Suppressor macrophage treated with lipopolysaccharide for 4 hours (primary cell): ENCODE measurements around the gene NIP7.

Experiments used
- DNase-seq: peaks from one replicate; pipeline ENCODE4 v3.0.0-alpha.2; 2020

NIP7 gene

DNA sequence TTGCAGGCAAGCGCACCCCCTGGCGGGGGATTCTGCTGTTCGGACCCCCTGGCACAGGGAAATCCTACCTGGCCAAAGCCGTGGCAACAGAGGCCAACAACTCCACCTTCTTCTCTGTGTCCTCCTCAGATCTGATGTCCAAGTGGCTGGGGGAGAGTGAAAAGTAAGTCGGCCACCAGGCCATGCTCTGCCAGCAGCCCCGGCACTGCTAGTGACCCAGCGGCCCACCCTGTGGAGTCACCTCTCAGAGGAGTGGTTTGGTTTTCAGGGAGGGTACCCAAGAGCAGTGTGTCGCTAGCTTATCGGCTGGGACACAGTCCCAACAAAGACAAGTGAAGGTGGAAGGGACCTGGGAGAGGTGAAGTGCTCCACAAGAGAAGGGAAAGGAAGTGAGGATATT lies 20.2 kb upstream of the NIP7 start:
- DNase-seq: no peak

DNA sequence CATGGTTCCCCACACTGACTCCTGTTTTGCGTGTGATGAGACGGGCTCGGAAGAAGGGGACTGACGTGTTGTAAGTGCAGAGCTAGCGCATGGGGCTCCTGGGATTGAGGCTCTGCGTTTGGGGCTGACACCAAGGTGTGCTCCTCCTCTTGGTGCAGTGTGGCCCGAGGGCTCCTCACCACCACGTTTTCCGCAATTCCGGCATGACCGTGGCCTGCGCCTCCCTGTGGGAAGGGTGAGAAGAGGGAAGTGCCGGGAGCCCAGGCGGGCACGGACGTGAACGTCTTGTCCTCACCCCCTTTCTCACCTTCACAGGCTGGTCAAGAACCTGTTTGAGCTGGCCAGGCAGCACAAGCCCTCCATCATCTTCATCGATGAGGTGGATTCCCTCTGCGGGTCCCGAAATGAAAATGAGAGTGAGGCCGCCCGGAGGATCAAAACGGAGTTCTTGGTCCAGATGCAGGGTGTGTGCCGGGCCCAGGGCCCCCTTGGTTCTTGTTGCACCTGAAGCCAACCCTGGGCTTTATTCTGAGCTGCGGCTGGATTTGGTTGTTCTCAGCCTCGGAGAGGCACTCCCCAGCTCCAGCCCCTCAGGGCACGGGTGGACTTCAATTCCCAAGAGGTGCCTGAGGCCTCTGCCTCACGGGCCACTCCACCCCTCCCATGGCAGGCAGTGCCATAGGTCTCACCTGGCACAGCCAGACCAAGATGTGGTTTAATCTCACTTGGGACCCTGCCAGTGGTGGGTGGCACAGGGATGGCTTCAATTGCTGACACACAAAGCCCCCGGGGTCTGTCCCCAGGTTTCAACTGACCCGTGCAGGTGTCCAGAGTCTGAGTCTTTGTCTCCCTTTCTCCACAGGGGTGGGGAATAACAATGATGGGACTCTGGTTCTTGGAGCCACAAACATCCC lies 19.5 kb upstream of the NIP7 start:
- no peak for DNase-seq

- no peak for DNase-seq
These were observed 18.9 kb upstream of the NIP7 start for GRCh38 chr16:69320740-69321073.

DNA sequence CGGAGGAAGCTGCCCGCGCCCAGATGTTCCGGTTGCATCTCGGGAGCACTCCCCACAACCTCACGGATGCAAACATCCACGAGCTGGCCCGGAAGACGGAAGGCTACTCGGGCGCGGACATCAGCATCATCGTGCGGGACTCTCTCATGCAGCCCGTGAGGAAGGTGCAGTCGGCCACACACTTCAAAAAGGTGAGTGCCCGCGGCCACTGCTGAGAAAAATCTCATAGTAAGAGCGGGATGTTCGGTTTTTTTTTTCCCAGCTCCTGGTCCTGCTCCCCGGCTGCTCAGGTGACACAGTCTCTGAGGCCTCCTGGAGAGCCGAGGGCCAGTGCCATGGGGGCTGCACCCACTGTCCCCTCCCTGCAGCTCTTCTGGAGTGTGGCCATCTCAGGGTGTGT lies 18.5 kb upstream of the NIP7 start:
- no peak for DNase-seq

- DNase-seq: no peak
These were observed 17.2 kb upstream of the NIP7 start for GRCh38 chr16:69322343-69322742.

- DNase-seq: no peak
These were observed 16.2 kb upstream of the NIP7 start for GRCh38 chr16:69323415-69323814.

DNA sequence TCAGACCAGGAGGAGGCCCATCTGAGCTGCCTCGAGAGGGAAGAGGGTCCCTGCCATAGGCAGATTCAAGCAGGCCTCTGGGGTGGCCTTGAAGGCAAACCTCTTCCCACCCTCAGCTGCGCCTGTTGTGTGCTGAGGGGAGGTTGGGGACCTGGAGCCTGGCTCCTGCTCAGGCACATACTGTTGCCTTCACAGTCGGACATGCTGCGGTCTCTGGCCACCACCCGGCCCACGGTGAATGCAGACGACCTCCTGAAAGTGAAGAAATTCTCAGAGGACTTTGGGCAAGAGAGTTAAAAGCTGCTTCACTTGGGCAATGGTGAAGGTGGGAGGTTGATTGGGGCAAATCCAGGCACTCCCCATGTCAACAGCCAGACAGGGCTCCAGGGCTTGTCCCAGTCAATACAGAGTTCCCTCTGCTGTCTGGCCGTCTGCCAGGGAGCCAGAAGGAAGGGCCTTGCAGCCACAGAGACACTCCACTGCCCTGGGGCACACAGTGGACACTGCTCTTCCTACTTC lies 15.5 kb upstream of the NIP7 start:
- peak; percentile 30 for DNase-seq

GRCh38 chr16:69324585-69325253 lies 14.9 kb upstream of the NIP7 start:
- DNase-seq: no peak

DNA sequence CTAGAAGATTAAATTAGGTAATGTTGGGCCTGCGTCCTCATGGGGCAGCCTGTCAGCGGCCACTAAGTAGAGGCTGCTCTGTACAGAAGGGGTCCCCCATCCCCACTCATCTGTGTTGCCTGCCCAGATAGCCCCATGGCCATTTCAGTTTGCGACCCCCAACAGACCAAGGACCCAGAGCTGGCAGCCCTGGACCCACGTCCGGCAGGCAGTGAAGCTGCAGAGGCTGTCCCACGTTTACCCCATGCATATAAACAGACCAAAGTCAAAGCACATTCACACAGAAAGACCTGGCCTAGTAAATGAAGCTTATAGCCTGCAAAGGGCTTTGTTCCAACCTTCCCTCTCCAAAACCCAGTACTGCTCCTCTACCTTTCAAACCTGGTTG lies 13.8 kb upstream of the NIP7 start:
- no peak for DNase-seq

GRCh38 chr16:69326172-69326873 lies 13.2 kb upstream of the NIP7 start:
- DNase-seq: no peak

DNA sequence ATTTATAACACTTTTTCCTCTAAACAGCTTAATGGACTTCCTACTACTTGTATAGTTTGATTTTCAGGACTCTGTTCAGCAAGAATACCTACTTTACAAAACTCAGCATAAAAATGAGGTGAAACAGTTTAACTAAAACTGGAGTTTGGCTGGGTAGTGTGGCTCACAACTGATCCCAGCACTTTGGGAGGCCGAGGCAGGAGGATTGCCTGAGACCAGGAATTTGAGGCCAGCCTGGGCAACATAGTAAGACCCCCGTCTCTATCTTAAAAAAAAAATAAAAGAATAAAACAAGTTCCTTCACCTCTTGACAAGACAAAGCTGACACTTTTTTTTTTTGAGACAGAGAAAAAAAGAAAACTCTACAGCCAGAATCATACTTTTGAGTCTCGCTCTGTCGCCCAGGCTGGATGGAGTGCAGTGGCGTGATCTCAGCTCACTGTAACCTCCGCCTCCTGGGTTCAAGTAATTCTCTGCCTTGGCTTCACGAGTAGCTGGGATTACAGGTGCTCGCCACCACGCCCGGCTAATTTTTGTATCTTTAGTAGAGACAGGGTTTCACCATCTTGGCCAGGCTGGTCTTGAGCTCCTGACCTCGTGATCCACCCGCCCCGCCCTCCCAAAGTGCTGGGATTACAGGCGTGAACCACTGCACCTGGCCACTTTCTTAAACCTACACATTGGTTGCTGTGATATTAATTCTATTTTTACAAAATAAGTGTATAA lies 11.8 kb upstream of the NIP7 start:
- no peak for DNase-seq

DNA sequence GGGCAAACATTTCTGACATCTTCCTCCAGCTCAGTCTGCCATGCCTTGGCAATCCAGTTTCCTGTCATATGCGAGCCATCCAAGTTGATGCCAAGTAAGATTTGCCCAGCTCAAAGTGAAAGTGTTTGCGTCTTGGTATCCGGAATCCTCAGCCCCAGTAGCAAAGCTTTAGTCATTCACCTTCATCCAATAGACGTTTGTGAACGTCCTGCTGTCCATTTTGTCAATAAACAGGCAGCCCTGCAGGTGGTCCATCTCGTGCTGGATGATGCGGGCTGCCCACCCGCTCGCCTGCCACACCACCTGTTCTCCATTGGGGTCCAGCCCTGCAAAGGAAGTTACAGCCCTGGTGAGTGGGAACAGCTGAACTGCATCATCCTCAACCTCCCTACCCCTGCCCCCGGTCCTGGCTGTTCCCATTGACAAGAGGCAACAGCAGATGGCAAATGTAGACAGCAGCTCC lies 10.7 kb upstream of the NIP7 start:
- no peak for DNase-seq

- DNase-seq: peak; percentile 8
These were observed 9.9 kb upstream of the NIP7 start for GRCh38 chr16:69329369-69330285.

GRCh38 chr16:69330286-69331109 lies 9.1 kb upstream of the NIP7 start, which contains the start of gene PDF:
PDF (minus strand) TSS chr16:69330588; CDS start chr16:69330570, 18 bp downstream.
- DNase-seq: peak; percentile 95

- no peak for DNase-seq
These were observed 4.9 kb upstream of the NIP7 start for GRCh38 chr16:69334696-69335095.

GRCh38 chr16:69338557-69339288 lies 849 bp upstream of the NIP7 start:
- DNase-seq: no peak

DNA sequence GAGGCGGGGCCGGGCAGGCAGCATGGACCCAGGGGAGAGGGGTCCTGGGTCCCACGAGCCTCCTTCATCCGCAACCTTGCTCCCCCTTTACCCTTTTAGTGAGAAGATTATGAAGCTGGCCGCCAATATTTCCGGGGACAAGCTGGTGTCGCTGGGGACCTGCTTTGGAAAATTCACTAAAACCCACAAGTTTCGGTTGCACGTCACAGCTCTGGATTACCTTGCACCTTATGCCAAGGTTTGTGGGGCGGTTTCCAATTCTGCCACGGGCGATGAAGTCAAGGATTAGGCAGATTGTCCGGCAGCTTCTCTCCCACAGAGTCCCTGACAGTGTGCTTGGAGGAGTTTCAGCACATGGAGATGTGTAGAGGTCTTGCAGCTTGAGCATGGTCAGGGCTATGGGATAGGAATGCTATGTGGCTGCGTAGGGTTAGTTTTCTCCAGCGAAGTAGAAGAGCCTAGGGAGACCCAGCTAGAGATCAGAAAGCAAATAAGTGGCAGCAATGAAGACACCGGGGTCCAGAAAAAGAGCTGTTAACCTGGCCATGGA lies 598 bp downstream of the NIP7 start:
- no peak for DNase-seq

DNA sequence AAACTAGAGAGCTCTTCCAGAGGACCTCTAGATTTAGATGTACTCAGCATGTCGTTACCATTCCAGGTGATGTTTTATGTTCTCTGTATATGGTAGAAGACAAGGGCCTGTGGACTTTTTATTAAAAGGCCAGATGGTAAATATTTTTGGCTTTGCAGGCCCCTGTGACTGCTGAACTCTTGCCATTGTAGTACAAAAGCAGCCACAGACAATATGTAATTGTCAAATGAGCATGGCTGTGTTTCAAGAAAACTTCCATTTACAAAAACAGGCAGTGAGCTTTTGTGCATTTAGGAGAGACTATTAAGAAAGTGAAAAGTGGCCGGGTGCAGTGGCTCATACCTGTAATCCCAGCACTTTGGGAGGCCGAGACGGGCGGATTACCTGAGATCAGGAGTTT lies 4.6 kb downstream of the NIP7 start:
- DNase-seq: no peak

- peak; percentile 69 for DNase-seq
These were observed 6.4 kb downstream of the NIP7 start for GRCh38 chr16:69345923-69346322.

GRCh38 chr16:69346683-69347082 lies 7.1 kb downstream of the NIP7 start:
- DNase-seq: no peak
